Measurements from ENCODE around the gene MT1E. TPM values are rescaled to one million over a fixed set of nuclear protein-coding genes. Genes with fewer than 3 reads are reported as not detected.
A peak's percentile ranks its signal among the peaks of the same experiment; 100 is the strongest.

The MT1E gene
- total RNA-seq, 1 experiment from 2014 or later: 50.6 TPM

GRCh38 chr16:56657555-56658326 is 32.2 kb downstream of the MT1E start, which contains the start of gene MT1F:
Gene MT1F (plus strand): TSS chr16:56657959. CDS start chr16:56658059, 100 bp downstream.
- CTCF ChIA-PET: interaction anchor here (0.6 to 0.8 kb wide), 3 partner anchors 44 to 456 kb away, joined by 3 to 5 read pairs (median 4); no protein-coding TSS in a partner anchor
- intact Hi-C loops (cut with micrococcal nuclease; ENCODE audit: unreplicated experiment): no loop called here
- BruUV-seq (replicated peaks): no TSS peak
- H3K9me3 ChIP-seq (ENCODE audit: low read depth, low read length, poor library complexity, severe bottlenecking): no peaks in the 10 kb centered on the region
- H3K27ac ChIP-seq (ENCODE audit: low read depth, low read length, poor library complexity, severe bottlenecking): peak within 1 kb of the TSS; percentile 53
- no peaks in the 10 kb centered on the region for H3K36me3 ChIP-seq (ENCODE audit: insufficient read depth, low read length, poor library complexity, severe bottlenecking)
- DNase-seq (ENCODE audit: low spot score): peak; percentile 78
- H3K4me3 ChIP-seq (ENCODE audit: low read depth, low read length, poor library complexity, severe bottlenecking): peak within 1 kb of the TSS; percentile 66
- H3K27me3 ChIP-seq (replicated peaks; ENCODE audit: insufficient read depth, low read depth, low read length, poor library complexity): peaks cover 6% of the 10 kb centered on the region
- H3K4me1 ChIP-seq (ENCODE audit: insufficient read depth, low read length, poor library complexity, severe bottlenecking): no peaks in the 10 kb centered on the region
- no peak for TF ChIP-seq EZH2 (IDR thresholded peaks at IDR 0.05; ENCODE audit: borderline replicate concordance, low read depth, low read length, poor library complexity, severe bottlenecking)
- TF ChIP-seq, protein P1, sequence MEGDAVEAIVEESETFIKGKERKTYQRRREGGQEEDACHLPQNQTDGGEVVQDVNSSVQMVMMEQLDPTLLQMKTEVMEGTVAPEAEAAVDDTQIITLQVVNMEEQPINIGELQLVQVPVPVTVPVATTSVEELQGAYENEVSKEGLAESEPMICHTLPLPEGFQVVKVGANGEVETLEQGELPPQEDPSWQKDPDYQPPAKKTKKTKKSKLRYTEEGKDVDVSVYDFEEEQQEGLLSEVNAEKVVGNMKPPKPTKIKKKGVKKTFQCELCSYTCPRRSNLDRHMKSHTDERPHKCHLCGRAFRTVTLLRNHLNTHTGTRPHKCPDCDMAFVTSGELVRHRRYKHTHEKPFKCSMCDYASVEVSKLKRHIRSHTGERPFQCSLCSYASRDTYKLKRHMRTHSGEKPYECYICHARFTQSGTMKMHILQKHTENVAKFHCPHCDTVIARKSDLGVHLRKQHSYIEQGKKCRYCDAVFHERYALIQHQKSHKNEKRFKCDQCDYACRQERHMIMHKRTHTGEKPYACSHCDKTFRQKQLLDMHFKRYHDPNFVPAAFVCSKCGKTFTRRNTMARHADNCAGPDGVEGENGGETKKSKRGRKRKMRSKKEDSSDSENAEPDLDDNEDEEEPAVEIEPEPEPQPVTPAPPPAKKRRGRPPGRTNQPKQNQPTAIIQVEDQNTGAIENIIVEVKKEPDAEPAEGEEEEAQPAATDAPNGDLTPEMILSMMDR (conservative IDR thresholded peaks at IDR 0.05; ENCODE audit: low read depth, low read length): no peak
- POLR2A ChIA-PET (ENCODE audit: low non-redundant PET): no interaction called here

- intact Hi-C loops (cut with micrococcal nuclease; ENCODE audit: unreplicated experiment): no loop called here
- POLR2A ChIA-PET (ENCODE audit: low non-redundant PET): no interaction called here
- TF ChIP-seq EZH2 (IDR thresholded peaks at IDR 0.05; ENCODE audit: borderline replicate concordance, low read depth, low read length, poor library complexity, severe bottlenecking): no peak
- TF ChIP-seq, protein P1 (conservative IDR thresholded peaks at IDR 0.05; ENCODE audit: low read depth, low read length): no peak
- H3K27ac ChIP-seq (ENCODE audit: low read depth, low read length, poor library complexity, severe bottlenecking): no peak overlapping the region
- H3K27me3 ChIP-seq (replicated peaks; ENCODE audit: insufficient read depth, low read depth, low read length, poor library complexity): peaks cover 12% of the 10 kb centered on the region
- H3K4me1 ChIP-seq (ENCODE audit: insufficient read depth, low read length, poor library complexity, severe bottlenecking): no peaks in the 10 kb centered on the region
- BruUV-seq (replicated peaks): TSS peak; percentile 84
- no peak for DNase-seq (ENCODE audit: low spot score)
- H3K36me3 ChIP-seq (ENCODE audit: insufficient read depth, low read length, poor library complexity, severe bottlenecking): no peaks in the 10 kb centered on the region
- H3K9me3 ChIP-seq (ENCODE audit: low read depth, low read length, poor library complexity, severe bottlenecking): no peaks in the 10 kb centered on the region
- H3K4me3 ChIP-seq (ENCODE audit: low read depth, low read length, poor library complexity, severe bottlenecking): peak overlapping the region; percentile 66
- CTCF ChIA-PET: no interaction called here
Observed at GRCh38 chr16:56658327-56658875, 32.8 kb downstream of the MT1E start.

GRCh38 chr16:56662357-56663354 is 37.1 kb downstream of the MT1E start:
- TF ChIP-seq, protein P1 (conservative IDR thresholded peaks at IDR 0.05; ENCODE audit: low read depth, low read length): no peak
- no peak for TF ChIP-seq EZH2 (IDR thresholded peaks at IDR 0.05; ENCODE audit: borderline replicate concordance, low read depth, low read length, poor library complexity, severe bottlenecking)
- DNase-seq (ENCODE audit: low spot score): no peak
- H3K27me3 ChIP-seq (replicated peaks; ENCODE audit: insufficient read depth, low read depth, low read length, poor library complexity): peaks cover 25% of the 10 kb centered on the region
- H3K4me1 ChIP-seq (ENCODE audit: insufficient read depth, low read length, poor library complexity, severe bottlenecking): no peaks in the 10 kb centered on the region
- ChIA-PET POLR2A (ENCODE audit: low non-redundant PET) (no interaction called here), CTCF (no interaction called here)
- intact Hi-C loops (cut with micrococcal nuclease; ENCODE audit: unreplicated experiment): no loop called here
- no TSS peak for BruUV-seq (replicated peaks)
- no peaks in the 10 kb centered on the region for H3K36me3 ChIP-seq (ENCODE audit: insufficient read depth, low read length, poor library complexity, severe bottlenecking)
- H3K27ac ChIP-seq (ENCODE audit: low read depth, low read length, poor library complexity, severe bottlenecking): no peak overlapping the region
- no peaks in the 10 kb centered on the region for H3K9me3 ChIP-seq (ENCODE audit: low read depth, low read length, poor library complexity, severe bottlenecking)
- H3K4me3 ChIP-seq (ENCODE audit: low read depth, low read length, poor library complexity, severe bottlenecking): peak overlapping the region; percentile 15
